Measurements from ENCODE around the gene KRT71. TPM values are rescaled to one million over a fixed set of nuclear protein-coding genes. Genes with fewer than 3 reads are reported as not detected.

Gene KRT71
- total RNA-seq, 1 experiment from 2014 or later, result not detected

DNA sequence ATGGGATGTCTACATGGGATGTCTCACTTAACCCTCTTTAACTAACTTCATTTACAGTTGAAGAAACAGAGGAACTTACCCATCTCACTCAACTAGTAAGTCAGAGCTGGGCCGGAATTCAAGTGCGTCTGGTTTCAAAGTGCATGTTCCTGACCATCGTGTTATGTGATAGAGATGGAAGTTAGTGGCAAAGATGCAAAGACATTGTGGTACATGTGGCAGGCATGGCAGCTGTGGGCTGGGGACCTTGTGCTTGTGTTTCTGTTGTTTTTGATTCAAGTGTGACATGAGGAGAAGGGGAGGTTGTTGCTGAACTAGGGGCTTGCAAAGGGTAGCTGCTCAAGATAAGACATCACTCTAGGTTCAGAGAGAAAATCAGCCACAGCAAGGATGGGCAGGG is 23.0 kb upstream of the KRT71 start:
- H3K4me2 ChIP-seq (ENCODE audit: low read length), result no peak overlapping the region
- H3K79me2 ChIP-seq (ENCODE audit: insufficient read depth, low read length), result no peaks in the 10 kb centered on the region
- ChIA-PET CTCF (no interaction called here), RAD21 (ENCODE audit: low non-redundant PET in 1 of 2, low total read pairs in 2 of 2, uncharacterized antibody in 2 of 2, unreplicated experiment in 2 of 2) (no interaction called here), POLR2A (no interaction called here)
- H3K9me3 ChIP-seq (ENCODE audit: control insufficient read depth in 1 of 2, insufficient read depth in 1 of 2, low read depth in 1 of 2, low read length in 2 of 2), result no peaks in the 10 kb centered on the region
- H3K27me3 ChIP-seq (ENCODE audit: insufficient read depth, low read length), result no peaks in the 10 kb centered on the region
- no peaks in the 10 kb centered on the region for H3K9me2 ChIP-seq (ENCODE audit: insufficient read depth)
- TF ChIP-seq MAX (IDR thresholded peaks at IDR 0.05) (no peak), EZH2phosphoT487 (IDR thresholded peaks at IDR 0.05; ENCODE audit: borderline replicate concordance) (no peak), YY1 (IDR thresholded peaks at IDR 0.05; ENCODE audit: extremely low read depth, insufficient replicate concordance, low read depth, low read length) (no peak), CTCF (IDR thresholded peaks at IDR 0.05 in 2 of 3, conservative IDR thresholded peaks at IDR 0.05 in 1 of 3; ENCODE audit: borderline replicate concordance in 1 of 3, insufficient read depth in 1 of 3, low read depth in 2 of 3, low read length in 2 of 3) (no peak), ELF1 (IDR thresholded peaks at IDR 0.05; ENCODE audit: borderline replicate concordance, low read depth) (no peak), RAD21 (IDR thresholded peaks at IDR 0.05; ENCODE audit: low read depth) (no peak), TCF7L2 (IDR thresholded peaks at IDR 0.05; ENCODE audit: borderline replicate concordance, extremely low read depth, insufficient read depth, insufficient read length) (no peak), ZNF274 (IDR thresholded peaks at IDR 0.05; ENCODE audit: low read depth, low read length) (no peak), CBX3 (IDR thresholded peaks at IDR 0.05; ENCODE audit: low read depth) (no peak), SRF (IDR thresholded peaks at IDR 0.05; ENCODE audit: low read depth) (no peak), ZFX (IDR thresholded peaks at IDR 0.05) (no peak), EZH2 (IDR thresholded peaks at IDR 0.05) (no peak), JUND (IDR thresholded peaks at IDR 0.05) (no peak), SP1 (IDR thresholded peaks at IDR 0.05; ENCODE audit: low read depth) (no peak), POLR2AphosphoS5 (IDR thresholded peaks at IDR 0.05; ENCODE audit: low read depth, low read length) (no peak), CEBPB (IDR thresholded peaks at IDR 0.05; ENCODE audit: low read depth) (no peak)
- TF ChIP-seq, protein P1, sequence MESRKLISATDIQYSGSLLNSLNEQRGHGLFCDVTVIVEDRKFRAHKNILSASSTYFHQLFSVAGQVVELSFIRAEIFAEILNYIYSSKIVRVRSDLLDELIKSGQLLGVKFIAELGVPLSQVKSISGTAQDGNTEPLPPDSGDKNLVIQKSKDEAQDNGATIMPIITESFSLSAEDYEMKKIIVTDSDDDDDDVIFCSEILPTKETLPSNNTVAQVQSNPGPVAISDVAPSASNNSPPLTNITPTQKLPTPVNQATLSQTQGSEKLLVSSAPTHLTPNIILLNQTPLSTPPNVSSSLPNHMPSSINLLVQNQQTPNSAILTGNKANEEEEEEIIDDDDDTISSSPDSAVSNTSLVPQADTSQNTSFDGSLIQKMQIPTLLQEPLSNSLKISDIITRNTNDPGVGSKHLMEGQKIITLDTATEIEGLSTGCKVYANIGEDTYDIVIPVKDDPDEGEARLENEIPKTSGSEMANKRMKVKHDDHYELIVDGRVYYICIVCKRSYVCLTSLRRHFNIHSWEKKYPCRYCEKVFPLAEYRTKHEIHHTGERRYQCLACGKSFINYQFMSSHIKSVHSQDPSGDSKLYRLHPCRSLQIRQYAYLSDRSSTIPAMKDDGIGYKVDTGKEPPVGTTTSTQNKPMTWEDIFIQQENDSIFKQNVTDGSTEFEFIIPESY (IDR thresholded peaks at IDR 0.05; ENCODE audit: extremely low read depth, insufficient replicate concordance, low read length), result no peak
- TF ChIP-seq, protein P2, sequence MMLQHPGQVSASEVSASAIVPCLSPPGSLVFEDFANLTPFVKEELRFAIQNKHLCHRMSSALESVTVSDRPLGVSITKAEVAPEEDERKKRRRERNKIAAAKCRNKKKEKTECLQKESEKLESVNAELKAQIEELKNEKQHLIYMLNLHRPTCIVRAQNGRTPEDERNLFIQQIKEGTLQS (IDR thresholded peaks at IDR 0.05), result no peak
- intact Hi-C loops (cut with micrococcal nuclease), result no loop called here
- DNase-seq (ENCODE audit: low read depth, low spot score) (no peak), ATAC-seq (no peak)
- no peak overlapping the region for H2AFZ ChIP-seq (ENCODE audit: low read depth, low read length, poor library complexity, severe bottlenecking)
- H3K4me1 ChIP-seq (ENCODE audit: control insufficient read depth in 1 of 2, insufficient read depth in 2 of 2, low read length in 2 of 2), result peaks cover 0 to 15% of the 10 kb centered on the region in 2 experiments; a peak in 3 of 4 replicates
- no peak overlapping the region for H3K27ac ChIP-seq (ENCODE audit: low read depth, low read length)
- no peak overlapping the region for H3K4me3 ChIP-seq (replicated peaks in 1 of 2; ENCODE audit: low read depth in 1 of 2, low read length in 2 of 2)
- H4K20me1 ChIP-seq (ENCODE audit: insufficient read depth), result no peaks in the 10 kb centered on the region
- no TSS peak for BruUV-seq (replicated peaks)
- no peaks in the 10 kb centered on the region for H3K36me3 ChIP-seq (ENCODE audit: control insufficient read depth in 1 of 2, insufficient read depth in 2 of 2, low read length in 2 of 2)
- H3K9ac ChIP-seq (ENCODE audit: low read length), result no peak overlapping the region
